HG03135 (cell line): ENCODE data around the gene GAL3ST2.
"Not testable (repeated sequence)": the region's sequence is repeated elsewhere in the genome, so short reads cannot be mapped to it uniquely, and the experiment has no call there.

Experiments used
- ATAC-seq: cut with Tn5 transposase; IDR thresholded peaks from one replicate; pipeline ENCODE4 v1.9.1; 2021; ENCODE audit warnings: mild to moderate bottlenecking, moderate library complexity; ENCODE audit not compliant: unreplicated experiment

Gene GAL3ST2

GRCh38 chr2:241817821-241818215 is 41.2 kb downstream of the GAL3ST2 start:
- ATAC-seq: not testable (repeated sequence)

- no peak for ATAC-seq
Observed at GRCh38 chr2:241818229-241818942, 41.8 kb downstream of the GAL3ST2 start.

GRCh38 chr2:241818943-241819270 is 42.3 kb downstream of the GAL3ST2 start:
- no peak for ATAC-seq

- ATAC-seq: not testable (repeated sequence)
Observed at GRCh38 chr2:241819947-241820624, 43.5 kb downstream of the GAL3ST2 start.

- no peak for ATAC-seq
Observed at GRCh38 chr2:241820625-241821384, 44.2 kb downstream of the GAL3ST2 start.

- no peak for ATAC-seq
Observed at GRCh38 chr2:241821460-241822263, 45.0 kb downstream of the GAL3ST2 start.

- ATAC-seq: no peak
Observed at GRCh38 chr2:241822264-241822623, 45.6 kb downstream of the GAL3ST2 start.

- not testable (repeated sequence) for ATAC-seq
Observed at GRCh38 chr2:241823531-241824437, 47.2 kb downstream of the GAL3ST2 start.

GRCh38 chr2:241827394-241827793 is 50.8 kb downstream of the GAL3ST2 start:
- ATAC-seq: no peak

GRCh38 chr2:241833101-241833663 is 56.6 kb downstream of the GAL3ST2 start:
- ATAC-seq: no peak

GRCh38 chr2:241833756-241834526 is 57.3 kb downstream of the GAL3ST2 start:
- not testable (repeated sequence) for ATAC-seq

- ATAC-seq: no peak
Observed at GRCh38 chr2:241834527-241835210, 58.0 kb downstream of the GAL3ST2 start.

GRCh38 chr2:241835611-241836010 is 59.0 kb downstream of the GAL3ST2 start:
- ATAC-seq: no peak

- no peak for ATAC-seq
Observed at GRCh38 chr2:241836292-241836691, 59.7 kb downstream of the GAL3ST2 start.

GRCh38 chr2:241837197-241837965 is 60.8 kb downstream of the GAL3ST2 start:
- no peak for ATAC-seq

- ATAC-seq: no peak
Observed at GRCh38 chr2:241841181-241842066, 64.8 kb downstream of the GAL3ST2 start.

- ATAC-seq: no peak
Observed at GRCh38 chr2:241842067-241842415, 65.4 kb downstream of the GAL3ST2 start.
